Neuronal stem cell (in vitro differentiated cells): ENCODE measurements around the gene TPO.

Source experiments
- DNase-seq: peaks from one replicate; pipeline ENCODE4 v3.0.0-alpha.2; 2013; ENCODE audit warnings: low spot score
- H2AFZ ChIP-seq: one replicate; pipeline ENCODE4 v1.6.1; 2013; ENCODE audit warnings: mild to moderate bottlenecking, low read length, inconsistent platforms
- H2AK5ac ChIP-seq: 2 replicates; pipeline ENCODE4 v1.6.1; 2013; ENCODE audit warnings: low read depth, mild to moderate bottlenecking, inconsistent platforms, low read length, moderate library complexity, mixed read lengths
- H2BK120ac ChIP-seq: 2 replicates; pipeline ENCODE4 v1.6.1; 2013; ENCODE audit warnings: low read depth, mild to moderate bottlenecking, inconsistent platforms, low read length, moderate library complexity, mixed read lengths
- H2BK12ac ChIP-seq: one replicate; pipeline ENCODE4 v1.6.1; 2013; ENCODE audit warnings: low read length, inconsistent platforms
- H2BK15ac ChIP-seq: 2 replicates; pipeline ENCODE4 v1.6.1; 2013; ENCODE audit warnings: mild to moderate bottlenecking, low read length, inconsistent platforms, mixed read lengths
- H2BK5ac ChIP-seq: one replicate; pipeline ENCODE4 v1.6.1; 2013; ENCODE audit warnings: inconsistent platforms, mild to moderate bottlenecking, low read length, moderate library complexity
- H3K14ac ChIP-seq: one replicate; pipeline ENCODE4 v1.6.1; 2013; ENCODE audit warnings: low read length, inconsistent platforms
- H3K18ac ChIP-seq: 2 replicates; pipeline ENCODE4 v1.6.1; 2013; ENCODE audit warnings: low read length, inconsistent platforms
- H3K23ac ChIP-seq: 2 replicates; pipeline ENCODE4 v1.6.1; 2013; ENCODE audit warnings: low read depth, mild to moderate bottlenecking, mixed read lengths, low read length, inconsistent platforms; ENCODE audit not compliant: poor library complexity
- H3K27ac ChIP-seq: replicated peaks from 3 replicates; pipeline ENCODE4 v1.5.1; 2013; ENCODE audit warnings: low read length, inconsistent platforms
- H3K27me3 ChIP-seq, 3 experiments: 2 replicates each; pipeline ENCODE4 v1.6.1; 2013; ENCODE audit warnings: low read length in 3 of 3, mild to moderate bottlenecking in 2 of 3, inconsistent platforms in 1 of 3, low read depth in 1 of 3, mixed read lengths in 1 of 3, moderate library complexity in 1 of 3; ENCODE audit not compliant: control insufficient read depth in 3 of 3, insufficient read depth in 3 of 3
- H3K36me3 ChIP-seq, 2 donors: replicated peaks in 1 of 2; 2 replicates each; pipeline ENCODE4 v1.6.1; 2013; ENCODE audit warnings: low read length in 2 of 2; ENCODE audit not compliant: control insufficient read depth in 2 of 2, insufficient read depth in 2 of 2
- H3K4ac ChIP-seq: 2 replicates; pipeline ENCODE4 v1.6.1; 2013; ENCODE audit warnings: inconsistent platforms, mild to moderate bottlenecking, low read length, moderate library complexity
- H3K4me1 ChIP-seq, 2 donors: 1 replicate in 1 of 2; 2 replicates in 1 of 2; pipeline ENCODE4 v1.6.1; 2013; ENCODE audit warnings: low read length in 2 of 2, low read depth in 1 of 2; ENCODE audit not compliant: control insufficient read depth in 2 of 2, insufficient read depth in 1 of 2
- H3K4me2 ChIP-seq: one replicate; pipeline ENCODE4 v1.6.1; 2013; ENCODE audit warnings: mild to moderate bottlenecking, low read length, inconsistent platforms; ENCODE audit not compliant: insufficient read depth, poor library complexity, severe bottlenecking
- H3K4me3 ChIP-seq, 2 donors: 2 replicates each; pipeline ENCODE4 v1.5.1; 2013; ENCODE audit warnings: low read length in 2 of 2, mild to moderate bottlenecking in 2 of 2, inconsistent platforms in 1 of 2, moderate library complexity in 1 of 2
- H3K79me1 ChIP-seq: one replicate; pipeline ENCODE4 v1.6.1; 2013; ENCODE audit warnings: low read depth, mild to moderate bottlenecking, inconsistent platforms, low read length, moderate library complexity
- H3K9ac ChIP-seq: one replicate; pipeline ENCODE4 v1.6.1; 2013; ENCODE audit warnings: mild to moderate bottlenecking, low read depth, low read length, inconsistent platforms; ENCODE audit not compliant: poor library complexity
- H3K9me3 ChIP-seq, 2 donors: replicated peaks in 1 of 2; 2 replicates each; pipeline versions ENCODE3 to v1.6.1; 2013; ENCODE audit warnings: low read length in 2 of 2, mild to moderate bottlenecking in 2 of 2, inconsistent platforms in 1 of 2, low read depth in 1 of 2, mixed read lengths in 1 of 2, moderate library complexity in 1 of 2; ENCODE audit not compliant: control insufficient read depth in 2 of 2, insufficient read depth in 1 of 2
- H4K8ac ChIP-seq: one replicate; pipeline ENCODE4 v1.6.1; 2013; ENCODE audit warnings: low read depth, mild to moderate bottlenecking, inconsistent platforms, low read length, moderate library complexity
- H4K91ac ChIP-seq: one replicate; pipeline ENCODE4 v1.6.1; 2013; ENCODE audit warnings: low read length, low read depth, mild to moderate bottlenecking, inconsistent platforms; ENCODE audit not compliant: poor library complexity
- WGBS, 2 donors: extraction: QIAGEN DNeasy Blood & Tissue Kit; methylation state at CpG; one replicate each; pipeline ENCODE4 v1.1.7; 2013; ENCODE audit warnings: missing lambda C conversion rate in 2 of 2, mixed read lengths in 1 of 2; ENCODE audit not compliant: insufficient read length in 2 of 2, insufficient replicate concordance in 1 of 2; ENCODE audit errors: extremely low coverage in 2 of 2; 5-methylcytosine and 5-hydroxymethylcytosine counted together

Gene TPO

DNA sequence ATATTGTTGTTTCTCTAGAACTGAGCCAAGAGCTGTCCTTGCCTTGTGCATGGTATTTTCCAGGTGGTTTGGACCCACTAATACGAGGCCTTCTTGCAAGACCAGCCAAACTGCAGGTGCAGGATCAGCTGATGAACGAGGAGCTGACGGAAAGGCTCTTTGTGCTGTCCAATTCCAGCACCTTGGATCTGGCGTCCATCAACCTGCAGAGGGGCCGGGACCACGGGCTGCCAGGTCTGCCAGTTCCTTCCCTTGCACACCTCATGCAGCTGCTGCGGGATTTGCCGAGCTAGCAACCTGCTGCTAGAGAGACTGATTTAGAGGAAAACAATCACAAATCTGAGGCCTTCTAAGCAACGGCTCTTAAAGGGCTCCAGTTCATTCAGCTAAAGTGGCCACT, 74.5 kb downstream of the TPO start:
- Histone ChIP-seq H2BK5ac (peak overlapping the region; percentile 62), H2BK15ac (peak overlapping the region; percentile 21), H3K23ac (no peak overlapping the region), H3K4ac (no peak overlapping the region), H4K8ac (no peak overlapping the region), H3K9ac (no peak overlapping the region), H3K4me1 (peaks cover 0 to 9% of the 10 kb centered on the region in 2 donors), H3K4me2 (no peak overlapping the region), H2BK120ac (no peak overlapping the region), H3K27me3 (no peaks in the 10 kb centered on the region), H3K14ac (no peak overlapping the region), H2BK12ac (no peak overlapping the region), H2AK5ac (no peak overlapping the region), H3K27ac (no peak overlapping the region), H3K79me1 (no peaks in the 10 kb centered on the region), H3K4me3 (no peak overlapping the region), H2AFZ (peak overlapping the region; percentile 11), H3K36me3 (no peaks in the 10 kb centered on the region), H3K9me3 (no peaks in the 10 kb centered on the region), H4K91ac (no peak overlapping the region), H3K18ac (peak overlapping the region; percentile 91)
- DNase-seq = no peak
- WGBS, 2 donors = no CpG with 5 or more reads among the region's 9 CpGs

DNA sequence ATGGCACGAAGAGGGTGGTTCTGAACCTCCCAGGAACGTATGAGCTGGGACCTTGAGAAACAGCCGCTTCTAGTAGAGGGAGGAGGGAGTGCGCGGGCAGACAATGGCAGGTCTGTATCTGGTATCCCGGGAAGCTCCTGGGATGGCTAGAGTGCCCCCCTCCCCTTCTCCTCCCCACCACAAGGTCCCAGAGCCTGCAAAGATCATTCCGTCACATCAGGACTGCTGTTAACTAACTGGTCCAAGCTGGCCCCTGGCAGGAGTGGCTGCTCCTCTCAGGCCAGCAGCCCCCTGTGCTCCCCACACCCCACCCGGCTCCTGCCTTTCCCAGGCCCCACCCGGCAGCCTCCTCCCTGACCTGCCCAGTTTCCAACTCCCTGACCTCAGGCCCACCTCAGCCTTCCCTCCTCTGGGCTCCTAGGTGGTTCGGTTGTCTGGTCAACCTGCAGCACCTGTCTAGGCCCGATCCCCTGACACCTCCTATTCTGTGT, 75.0 kb downstream of the TPO start:
- Histone ChIP-seq H2AFZ (peak overlapping the region; percentile 11), H2BK120ac (no peak overlapping the region), H2BK15ac (peak overlapping the region; percentile 55), H3K23ac (no peak overlapping the region), H2AK5ac (peak overlapping the region; percentile 27), H3K4ac (no peak overlapping the region), H3K27ac (no peak overlapping the region), H2BK5ac (peak overlapping the region; percentile 78), H3K4me1 (peaks cover 0 to 9% of the 10 kb centered on the region in 2 donors), H3K27me3 (no peaks in the 10 kb centered on the region), H3K4me2 (no peak overlapping the region), H3K79me1 (no peaks in the 10 kb centered on the region), H4K8ac (no peak overlapping the region), H3K9me3 (no peaks in the 10 kb centered on the region), H3K9ac (no peak overlapping the region), H4K91ac (no peak overlapping the region), H2BK12ac (peak overlapping the region; percentile 36), H3K36me3 (no peaks in the 10 kb centered on the region), H3K14ac (no peak overlapping the region), H3K18ac (peak overlapping the region; percentile 84), H3K4me3 (no peak overlapping the region)
- no peak for DNase-seq
- no CpG with 5 or more reads among the region's 11 CpGs for WGBS, 2 donors

DNA sequence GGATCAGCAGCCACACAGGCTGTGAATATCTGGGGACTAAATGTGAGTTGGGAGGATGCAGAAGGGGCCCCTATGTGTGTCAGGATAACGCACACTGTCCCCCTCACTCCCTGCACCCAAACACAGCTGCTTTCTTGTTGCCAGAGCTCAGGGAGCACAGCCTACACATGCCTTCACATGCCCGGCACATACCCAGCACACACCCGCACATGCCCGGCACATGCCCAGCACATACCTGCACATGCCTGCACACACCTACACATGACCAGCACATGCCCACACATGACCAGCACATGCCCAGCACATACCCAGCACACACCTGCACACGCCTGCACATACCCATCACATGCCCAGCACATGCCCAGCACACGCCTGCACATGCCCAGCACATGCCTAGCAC, 75.6 kb downstream of the TPO start:
- Histone ChIP-seq H3K4me2 (no peak overlapping the region), H3K27me3 (no peaks in the 10 kb centered on the region), H2BK12ac (peak overlapping the region; percentile 36), H3K27ac (no peak overlapping the region), H3K4me3 (no peak overlapping the region), H3K9ac (no peak overlapping the region), H2BK120ac (no peak overlapping the region), H3K9me3 (no peaks in the 10 kb centered on the region), H3K23ac (peak overlapping the region; percentile 3), H3K36me3 (no peaks in the 10 kb centered on the region), H4K91ac (no peak overlapping the region), H4K8ac (no peak overlapping the region), H3K14ac (peak overlapping the region; percentile 3), H3K4ac (peak overlapping the region; percentile 7), H3K18ac (peak overlapping the region; percentile 84), H3K79me1 (no peaks in the 10 kb centered on the region), H2BK5ac (peak overlapping the region; percentile 78), H2AK5ac (peak overlapping the region; percentile 27), H3K4me1 (peaks cover 0 to 11% of the 10 kb centered on the region in 2 donors), H2AFZ (no peak overlapping the region), H2BK15ac (peak overlapping the region; percentile 55)
- no peak for DNase-seq
- WGBS, 2 donors = no CpG with 5 or more reads among the region's 6 CpGs

DNA sequence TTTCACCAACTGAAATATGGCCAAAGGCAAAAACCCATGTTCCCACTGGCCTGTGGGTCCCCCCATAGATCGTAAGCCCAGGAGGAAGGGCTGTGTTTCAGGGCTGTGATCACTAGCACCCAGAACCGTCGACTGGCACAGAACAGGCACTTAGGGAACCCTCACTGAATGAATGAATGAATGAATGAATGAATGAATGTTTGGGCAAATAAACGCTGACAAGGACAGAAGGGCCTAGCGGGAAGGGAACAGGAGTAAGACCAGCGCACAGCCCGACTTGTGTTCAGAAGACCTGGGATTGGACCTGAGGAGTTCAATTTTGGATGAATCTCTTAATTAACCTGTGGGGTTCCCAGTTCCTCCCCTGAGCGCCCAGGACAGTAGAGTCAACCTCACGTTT, 76.2 kb downstream of the TPO start:
- WGBS, 2 donors = no CpG with 5 or more reads among the region's 9 CpGs
- H2AK5ac ChIP-seq = no peak overlapping the region
- peak overlapping the region; percentile 78 for H2BK5ac ChIP-seq
- no peak overlapping the region for H3K23ac ChIP-seq
- no peak overlapping the region for H2BK12ac ChIP-seq
- H2BK15ac ChIP-seq = no peak overlapping the region
- H3K36me3 ChIP-seq = no peaks in the 10 kb centered on the region
- H3K79me1 ChIP-seq = no peaks in the 10 kb centered on the region
- H2BK120ac ChIP-seq = no peak overlapping the region
- H3K4me3 ChIP-seq = no peak overlapping the region
- H3K18ac ChIP-seq = no peak overlapping the region
- DNase-seq = no peak
- no peak overlapping the region for H3K14ac ChIP-seq
- H3K9ac ChIP-seq = no peak overlapping the region
- no peaks in the 10 kb centered on the region for H3K9me3 ChIP-seq
- no peak overlapping the region for H2AFZ ChIP-seq
- H3K27me3 ChIP-seq = no peaks in the 10 kb centered on the region
- peaks cover 0 to 12% of the 10 kb centered on the region in 2 donors for H3K4me1 ChIP-seq
- H4K91ac ChIP-seq = no peak overlapping the region
- no peak overlapping the region for H3K4ac ChIP-seq
- no peak overlapping the region for H3K27ac ChIP-seq
- H3K4me2 ChIP-seq = no peak overlapping the region
- H4K8ac ChIP-seq = no peak overlapping the region
